C4-2B (cell line): ENCODE data around the gene ADM2.

Source experiments
- CTCF ChIP-seq: fragments of 450-650 bp; conservative IDR thresholded peaks from 2 replicates; pipeline ENCODE4 v1.5.1; 2017; ENCODE audit warnings: mild to moderate bottlenecking
- ZFX ChIP-seq: fragments of 450-650 bp; IDR thresholded peaks from 2 replicates; pipeline ENCODE4 v1.6.1; 2017

- TF ChIP-seq CTCF (no peak), ZFX (no peak)
These were observed 16.9 kb upstream of the ADM2 start for GRCh38 chr22:50464451-50464850.
